ENCODE data around the gene CPEB1.

The CPEB1 gene

DNA sequence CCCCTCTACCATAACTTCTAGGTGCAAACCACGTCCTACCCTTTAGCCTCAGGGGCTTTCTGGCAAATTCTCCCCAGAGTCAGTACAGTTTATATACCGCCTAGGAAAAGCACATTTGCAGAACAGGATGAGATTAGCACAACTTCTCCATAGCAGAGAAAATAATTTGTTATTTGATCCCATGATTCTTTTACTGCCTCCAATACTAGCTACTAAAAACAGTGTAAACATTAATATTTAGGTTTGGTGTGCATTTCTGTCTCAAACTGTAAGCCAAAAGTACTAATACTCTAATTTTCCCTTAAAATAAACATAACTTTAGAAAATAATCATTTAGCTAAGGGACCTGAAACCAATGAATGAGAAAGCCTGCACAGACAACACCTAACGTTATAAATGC, 4.5 kb downstream of the CPEB1 start:
- FAIRE-seq (no peak), DNase-seq (ENCODE audit: insufficient read length, low spot score) (no peak)
- TF ChIP-seq POLR2A (IDR thresholded peaks at IDR 0.05; ENCODE audit: low read depth, low read length), result no peak

DNA sequence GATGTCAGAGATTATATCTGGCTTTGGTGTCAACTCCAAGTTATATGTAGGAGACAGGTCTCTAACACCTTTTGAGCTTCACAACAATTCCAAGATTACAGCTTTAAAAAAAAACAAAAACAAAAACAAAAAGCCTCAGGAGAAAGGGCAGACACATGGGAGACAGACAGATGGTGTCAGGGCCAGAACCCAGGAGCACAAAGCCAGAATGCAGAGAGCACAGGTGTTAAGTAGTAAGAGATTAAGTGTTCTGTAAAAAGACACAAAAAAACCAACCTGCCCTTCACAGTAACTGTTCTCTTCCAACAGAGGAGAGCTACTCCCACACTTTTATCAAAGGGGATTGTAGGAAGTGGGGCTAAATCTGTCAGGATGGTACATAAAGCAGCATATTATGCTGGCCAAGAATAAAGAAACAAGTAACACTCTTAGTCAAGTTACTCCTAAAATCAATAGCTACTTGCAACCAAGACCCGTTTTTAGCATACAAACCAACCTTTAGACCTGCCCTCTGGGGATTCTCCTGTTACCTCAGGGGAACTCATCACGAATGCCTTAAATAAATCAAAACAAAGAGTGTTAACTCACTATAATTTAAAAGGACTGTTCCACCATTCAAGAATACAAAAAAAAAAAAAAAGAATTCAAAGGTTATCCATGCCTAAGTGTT, 5.9 kb downstream of the CPEB1 start:
- TF ChIP-seq POLR2A (IDR thresholded peaks at IDR 0.05; ENCODE audit: low read depth, low read length), result no peak
- DNase-seq (ENCODE audit: insufficient read length, low spot score), result no peak
- no peak for FAIRE-seq

DNA sequence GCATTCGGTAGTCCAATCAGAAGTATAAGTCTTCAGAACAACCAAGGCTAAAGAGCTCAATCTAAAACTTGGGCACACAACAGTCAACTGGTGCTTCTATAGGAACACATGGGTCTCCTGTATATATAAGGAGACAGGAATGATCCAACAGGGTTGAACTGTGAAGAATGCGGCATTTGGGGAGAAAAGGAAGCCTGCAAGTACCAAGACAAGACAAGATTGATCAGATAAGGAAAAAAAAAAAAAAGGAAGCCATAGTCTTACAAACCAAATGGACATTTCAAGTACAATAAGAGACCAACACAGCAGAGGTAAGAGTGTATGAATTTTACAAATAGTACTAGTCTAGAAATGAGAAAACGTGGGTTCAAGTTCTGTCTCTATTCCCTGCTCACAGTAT, 6.5 kb downstream of the CPEB1 start:
- FAIRE-seq, result no peak
- no peak for DNase-seq (ENCODE audit: insufficient read length, low spot score)

DNA sequence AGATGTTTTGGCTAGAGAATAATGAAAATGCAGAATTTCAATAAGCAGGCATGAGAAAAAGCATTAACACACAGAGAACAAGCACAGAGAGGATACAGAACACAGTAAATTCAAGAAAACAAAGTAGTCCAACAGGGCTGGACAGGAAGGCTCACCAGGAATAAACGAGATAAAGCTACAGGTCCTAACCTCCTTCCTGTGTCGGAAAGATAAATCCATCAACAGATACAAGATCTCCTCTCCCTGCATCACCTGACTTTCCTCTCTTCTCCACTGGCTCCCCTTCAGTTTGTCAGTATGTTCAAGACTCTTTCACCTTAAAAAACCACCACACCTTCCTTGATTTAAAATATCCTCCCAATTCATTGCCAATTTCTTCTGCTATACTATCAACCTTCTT, 11.4 kb downstream of the CPEB1 start:
- FAIRE-seq (no peak), DNase-seq (ENCODE audit: insufficient read length, low spot score) (no peak)
- no peak for TF ChIP-seq POLR2A (IDR thresholded peaks at IDR 0.05; ENCODE audit: low read depth, low read length)

More for the DNA sequence above, 6.5 kb downstream of the CPEB1 start:
- TF ChIP-seq POLR2A (IDR thresholded peaks at IDR 0.05; ENCODE audit: low read depth, low read length), result no peak

DNA sequence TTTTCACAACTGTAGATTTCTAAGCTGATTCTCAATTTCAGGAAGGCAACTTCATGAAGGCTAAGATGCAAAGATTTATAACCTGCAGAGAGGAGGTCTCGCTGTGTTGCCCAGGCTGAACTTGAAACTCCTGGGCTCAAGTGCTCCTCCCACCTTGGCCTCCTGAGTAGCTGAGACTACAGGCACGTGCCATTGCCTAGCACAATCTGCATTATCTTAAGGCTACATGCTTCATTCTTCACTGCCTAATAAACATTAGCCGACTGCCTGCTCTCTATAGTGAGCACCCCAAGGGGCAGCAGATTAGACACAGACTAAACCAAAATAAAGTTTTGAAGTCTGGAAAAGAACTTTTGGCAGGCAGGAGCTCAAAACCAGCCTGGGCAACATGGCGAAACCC, 17.1 kb downstream of the CPEB1 start:
- TF ChIP-seq POLR2A (IDR thresholded peaks at IDR 0.05; ENCODE audit: low read depth, low read length), result no peak
- no peak for DNase-seq (ENCODE audit: insufficient read length, low spot score)
- no peak for FAIRE-seq

DNA sequence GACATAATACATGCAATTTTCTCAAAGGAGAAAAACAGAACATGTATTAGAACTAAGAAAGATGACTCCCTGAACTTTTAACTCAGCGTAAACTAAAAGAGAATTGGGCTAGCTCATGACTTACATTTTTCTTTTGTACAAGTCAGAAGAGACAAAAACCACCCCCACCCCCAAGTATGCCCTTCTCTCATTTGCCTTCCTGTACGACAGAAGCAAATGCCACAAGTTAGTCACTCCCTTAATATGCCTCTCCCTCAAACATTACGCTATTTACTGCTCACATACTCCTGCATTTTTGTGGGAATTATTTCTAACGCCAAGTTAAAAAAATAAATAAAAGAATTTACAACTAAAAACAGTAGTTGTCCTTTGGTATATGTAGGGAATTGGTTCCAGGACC, 22.0 kb downstream of the CPEB1 start:
- DNase-seq (ENCODE audit: insufficient read length, low spot score) (no peak), FAIRE-seq (no peak)
- TF ChIP-seq POLR2A (IDR thresholded peaks at IDR 0.05; ENCODE audit: low read depth, low read length), result no peak

DNA sequence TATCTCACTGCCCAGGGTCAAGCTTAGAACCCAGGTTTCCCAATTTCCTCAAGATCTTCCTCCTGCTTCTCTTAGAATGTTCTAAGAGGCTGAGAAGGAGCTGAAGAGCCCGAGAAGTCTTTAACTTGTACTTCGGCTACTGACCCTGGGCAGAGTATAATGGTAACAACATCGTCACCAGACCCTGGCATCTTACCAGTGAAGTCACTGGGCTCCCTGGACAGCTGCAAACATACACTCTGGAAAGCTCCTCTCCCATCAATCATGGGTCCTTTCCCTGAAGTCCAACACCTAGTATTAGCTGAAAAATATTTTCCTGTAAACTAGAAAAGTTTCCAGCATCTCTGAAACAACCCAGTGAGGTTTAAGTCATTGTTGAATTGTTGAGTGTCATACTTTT, 22.7 kb downstream of the CPEB1 start:
- no peak for DNase-seq (ENCODE audit: insufficient read length, low spot score)
- no peak for TF ChIP-seq POLR2A (IDR thresholded peaks at IDR 0.05; ENCODE audit: low read depth, low read length)
- FAIRE-seq, result no peak

DNA sequence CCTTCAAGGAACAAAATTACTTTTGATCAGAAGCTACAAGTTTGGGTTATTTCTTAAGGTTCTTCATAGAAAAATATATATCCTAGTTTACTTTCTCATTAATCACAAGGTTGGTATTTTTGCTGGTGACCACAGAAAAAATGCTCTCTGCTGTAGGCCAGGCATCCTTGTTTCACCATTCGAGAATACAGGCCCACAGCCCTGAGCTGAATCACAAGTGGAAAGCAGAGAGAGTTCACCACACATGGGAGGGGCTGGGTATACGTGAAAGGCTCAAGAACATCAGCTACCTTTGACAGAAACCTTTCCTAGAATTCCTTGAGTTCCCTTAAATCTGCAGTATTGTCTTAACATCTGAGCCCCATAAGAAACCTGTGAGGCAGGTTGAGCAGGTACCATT, 23.2 kb downstream of the CPEB1 start:
- FAIRE-seq (no peak), DNase-seq (ENCODE audit: insufficient read length, low spot score) (no peak)
- TF ChIP-seq POLR2A (IDR thresholded peaks at IDR 0.05; ENCODE audit: low read depth, low read length), result no peak

DNA sequence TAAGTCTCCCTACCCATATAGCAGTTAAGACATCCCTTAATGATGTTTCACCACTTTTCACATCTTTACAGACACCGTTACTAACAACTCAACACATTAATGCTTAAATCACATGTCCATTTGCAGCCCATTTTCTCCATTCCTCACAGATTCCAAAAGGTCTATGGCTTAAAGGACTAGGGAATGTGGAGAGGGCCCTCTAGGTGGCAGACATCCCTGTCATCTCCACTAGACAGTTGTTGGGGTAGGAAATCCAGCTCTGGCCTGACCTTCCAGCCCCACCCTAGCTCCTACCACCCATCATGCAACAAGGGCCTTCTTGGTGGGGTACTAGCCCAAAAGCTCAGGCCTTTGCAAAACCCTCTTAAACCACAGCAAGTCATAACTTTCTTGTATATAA, 25.2 kb downstream of the CPEB1 start:
- no peak for FAIRE-seq
- no peak for DNase-seq (ENCODE audit: insufficient read length, low spot score)
- no peak for TF ChIP-seq POLR2A (IDR thresholded peaks at IDR 0.05; ENCODE audit: low read depth, low read length)

DNA sequence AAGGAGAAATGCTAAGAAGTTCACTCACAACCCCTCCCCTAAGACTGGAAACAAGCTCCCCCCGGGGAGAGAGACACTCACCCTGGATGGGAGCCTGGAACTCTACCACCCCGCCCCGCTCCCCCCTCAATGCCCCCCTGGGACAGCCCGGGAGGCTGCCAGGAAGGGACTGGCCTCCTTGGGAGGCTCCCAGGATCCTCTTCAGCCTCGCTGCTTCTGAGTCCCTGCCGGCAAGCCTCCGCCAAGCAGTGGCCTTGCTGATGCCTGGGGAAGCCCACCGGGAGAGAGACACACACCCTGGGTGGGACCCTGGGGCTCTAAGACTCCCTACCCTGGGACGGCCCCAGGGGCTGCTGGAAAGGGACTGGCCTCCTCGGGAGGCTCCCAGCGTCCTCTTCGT, 33.4 kb downstream of the CPEB1 start:
- FAIRE-seq (no peak), DNase-seq (ENCODE audit: insufficient read length, low spot score) (no peak)
- TF ChIP-seq POLR2A (IDR thresholded peaks at IDR 0.05; ENCODE audit: low read depth, low read length), result no peak

DNA sequence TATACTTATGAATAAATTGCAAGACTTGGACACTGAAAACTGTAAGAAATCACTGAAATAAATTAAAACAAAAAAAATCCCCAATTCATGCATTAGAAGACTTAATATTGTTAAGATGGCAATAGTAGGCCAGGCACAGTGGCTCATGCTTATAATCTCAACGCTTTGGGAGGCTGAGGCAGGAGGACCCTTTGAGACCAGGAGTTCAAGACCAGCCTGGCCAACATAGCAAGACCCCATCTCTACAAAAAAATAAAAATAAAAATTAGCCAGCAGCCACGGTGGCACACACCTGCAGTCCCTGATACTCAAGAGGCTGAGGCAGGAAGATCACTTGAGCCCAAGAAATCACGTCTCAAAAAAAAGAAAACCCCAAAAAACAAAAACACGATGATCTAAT, 35.8 kb downstream of the CPEB1 start:
- no peak for TF ChIP-seq POLR2A (IDR thresholded peaks at IDR 0.05; ENCODE audit: low read depth, low read length)
- FAIRE-seq (no peak), DNase-seq (ENCODE audit: insufficient read length, low spot score) (no peak)

DNA sequence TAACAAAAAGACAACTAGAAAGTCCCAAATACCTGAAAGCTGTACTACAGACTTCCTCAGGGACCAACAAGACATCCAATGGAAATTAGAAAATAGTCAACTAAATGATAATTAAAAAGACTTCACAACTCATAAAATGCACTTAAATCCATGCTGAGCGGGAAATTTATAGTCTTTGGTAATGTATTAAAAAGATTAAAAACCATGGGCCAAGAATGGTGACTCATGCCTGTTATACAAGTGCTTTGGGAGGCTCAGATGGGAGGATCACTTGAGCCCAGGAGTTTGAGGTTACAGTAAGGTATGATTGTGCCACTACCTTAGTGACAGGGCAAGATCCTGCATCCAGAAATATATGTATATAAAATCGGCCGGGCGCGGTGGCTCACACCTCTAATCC, 45.0 kb downstream of the CPEB1 start:
- TF ChIP-seq POLR2A (IDR thresholded peaks at IDR 0.05; ENCODE audit: low read depth, low read length), result no peak
- no peak for DNase-seq (ENCODE audit: insufficient read length, low spot score)
- no peak for FAIRE-seq

DNA sequence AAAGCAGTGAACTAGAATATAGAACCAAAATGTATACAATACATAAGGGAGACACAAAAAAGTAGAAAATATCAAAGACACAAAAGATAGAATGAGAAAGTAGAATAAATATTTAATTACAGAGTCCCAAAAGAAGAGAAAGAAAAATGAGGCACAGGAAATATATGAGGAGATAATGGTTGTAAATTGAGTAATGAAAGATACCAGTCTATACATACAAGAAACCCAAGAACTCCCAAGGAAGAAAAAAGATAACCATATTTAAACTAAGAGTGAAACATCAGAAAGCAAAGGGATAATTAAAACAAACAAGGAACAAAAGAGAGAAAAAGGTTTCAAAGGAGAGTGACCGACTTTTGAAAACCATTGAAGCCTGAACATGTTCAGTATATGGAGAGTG, 47.3 kb downstream of the CPEB1 start:
- DNase-seq (ENCODE audit: insufficient read length, low spot score), result no peak
- TF ChIP-seq POLR2A (IDR thresholded peaks at IDR 0.05; ENCODE audit: low read depth, low read length), result no peak
- no peak for FAIRE-seq

DNA sequence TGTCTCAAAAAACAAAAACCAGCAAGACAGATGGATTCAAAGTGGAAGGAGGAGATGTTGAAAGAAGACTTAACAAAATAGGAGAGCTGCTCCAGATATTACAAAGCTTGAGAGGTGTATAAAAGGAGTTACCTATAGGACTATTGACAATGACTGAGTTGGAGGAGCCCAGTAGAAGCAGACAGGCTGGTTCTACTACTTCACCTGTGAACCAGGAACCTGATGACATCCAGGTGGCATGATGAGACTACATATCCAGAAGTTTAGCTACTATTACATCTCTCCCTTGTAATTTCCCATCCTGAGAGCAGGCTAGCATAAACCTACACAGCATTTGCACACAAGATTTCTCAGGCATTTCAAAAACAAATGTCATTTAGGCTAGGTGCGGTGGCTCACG, 49.3 kb downstream of the CPEB1 start:
- no peak for TF ChIP-seq POLR2A (IDR thresholded peaks at IDR 0.05; ENCODE audit: low read depth, low read length)
- FAIRE-seq (no peak), DNase-seq (ENCODE audit: insufficient read length, low spot score) (no peak)

DNA sequence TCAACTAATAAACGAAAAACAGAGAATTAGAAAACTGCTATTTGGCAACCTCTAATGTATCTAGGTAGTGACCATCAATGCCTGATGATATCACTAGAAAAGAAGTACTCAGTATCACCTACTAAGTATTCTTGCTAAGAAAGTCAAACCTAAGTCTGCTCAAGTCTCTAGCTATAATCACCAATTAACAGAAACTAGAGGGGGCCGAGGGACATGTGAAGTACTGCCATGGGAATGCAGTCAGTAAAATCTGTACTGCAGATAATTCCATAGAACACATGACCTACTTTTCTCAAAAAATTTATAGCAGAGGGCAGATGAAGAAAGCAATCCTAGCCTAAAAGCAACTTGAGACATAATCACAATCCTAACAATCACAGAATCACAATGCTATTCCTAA, 51.4 kb downstream of the CPEB1 start:
- TF ChIP-seq POLR2A (IDR thresholded peaks at IDR 0.05; ENCODE audit: low read depth, low read length), result no peak
- FAIRE-seq, result no peak

DNA sequence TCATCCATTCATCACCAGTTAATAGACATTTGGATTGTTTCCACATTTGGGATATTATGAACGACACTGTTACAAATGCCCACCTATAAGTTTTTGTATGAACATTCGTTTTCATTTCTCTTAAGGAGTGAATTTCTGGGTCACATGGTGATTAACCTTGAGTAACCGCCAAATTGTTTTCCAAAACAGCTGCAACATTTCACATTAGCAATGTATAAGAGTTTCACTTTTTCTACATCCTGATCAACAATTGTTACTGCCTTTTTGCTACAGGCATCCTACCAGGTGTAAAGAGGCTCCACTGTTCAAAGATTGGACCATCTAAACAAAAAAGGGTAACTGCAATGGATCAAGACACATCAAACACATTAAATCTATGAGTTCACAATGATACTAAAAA, 52.0 kb downstream of the CPEB1 start:
- no peak for TF ChIP-seq POLR2A (IDR thresholded peaks at IDR 0.05; ENCODE audit: low read depth, low read length)
- DNase-seq (ENCODE audit: insufficient read length, low spot score), result no peak
- FAIRE-seq, result no peak

More for the DNA sequence above, 51.4 kb downstream of the CPEB1 start:
- no peak for DNase-seq (ENCODE audit: insufficient read length, low spot score)

Measured in H54 (cell line).